Mucosa of stomach (tissue), 1 donor: Measurements from ENCODE around the gene PPARA.

Experiments
- H3K27me3 ChIP-seq: one replicate; pipeline ENCODE4 v1.7.0; 2013; ENCODE audit warnings: mild to moderate bottlenecking, low read length; ENCODE audit not compliant: control insufficient read depth, insufficient read depth
- H3K36me3 ChIP-seq: one replicate; pipeline ENCODE4 v1.7.0; 2013; ENCODE audit warnings: low read length; ENCODE audit not compliant: control insufficient read depth, insufficient read depth
- H3K4me1 ChIP-seq: one replicate; pipeline ENCODE4 v1.7.0; 2013; ENCODE audit warnings: mild to moderate bottlenecking, low read length; ENCODE audit not compliant: control insufficient read depth, insufficient read depth
- H3K4me3 ChIP-seq: one replicate; pipeline ENCODE4 v1.7.0; 2013; ENCODE audit warnings: low read length
- H3K9ac ChIP-seq: one replicate; pipeline ENCODE4 v1.7.0; 2013; ENCODE audit warnings: mild to moderate bottlenecking, low read length, moderate library complexity
- H3K9me3 ChIP-seq: one replicate; pipeline ENCODE4 v1.7.0; 2013; ENCODE audit warnings: mild to moderate bottlenecking, low read length, moderate library complexity; ENCODE audit not compliant: control insufficient read depth
- donor health status: Pancreatic carcinoma.

The PPARA gene

GRCh38 chr22:46272196-46272595 lies 121.9 kb downstream of the PPARA start:
- Histone ChIP-seq H3K9ac (no peak overlapping the region), H3K27me3 (no peaks in the 10 kb centered on the region), H3K4me3 (no peak overlapping the region), H3K9me3 (no peaks in the 10 kb centered on the region), H3K36me3 (peaks cover 13% of the 10 kb centered on the region), H3K4me1 (peaks cover 10% of the 10 kb centered on the region)

- peaks cover 10% of the 10 kb centered on the region for H3K4me1 ChIP-seq
- H3K27me3 ChIP-seq, result no peaks in the 10 kb centered on the region
- no peaks in the 10 kb centered on the region for H3K9me3 ChIP-seq
- H3K4me3 ChIP-seq, result no peak overlapping the region
- no peak overlapping the region for H3K9ac ChIP-seq
- peaks cover 13% of the 10 kb centered on the region for H3K36me3 ChIP-seq
Observed at GRCh38 chr22:46272762-46273431, 122.6 kb downstream of the PPARA start.

- H3K9ac ChIP-seq, result no peak overlapping the region
Observed at GRCh38 chr22:46273432-46274148, 123.3 kb downstream of the PPARA start.

GRCh38 chr22:46274381-46274780 lies 124.1 kb downstream of the PPARA start:
- Histone ChIP-seq H3K36me3 (peaks cover 18% of the 10 kb centered on the region), H3K27me3 (no peaks in the 10 kb centered on the region), H3K4me1 (peaks cover 4% of the 10 kb centered on the region), H3K9ac (no peak overlapping the region), H3K4me3 (no peak overlapping the region), H3K9me3 (no peaks in the 10 kb centered on the region)

More at GRCh38 chr22:46273432-46274148, 123.3 kb downstream of the PPARA start:
- H3K27me3 ChIP-seq, result no peaks in the 10 kb centered on the region
- H3K9me3 ChIP-seq, result no peaks in the 10 kb centered on the region
- no peak overlapping the region for H3K4me3 ChIP-seq
- H3K4me1 ChIP-seq, result peaks cover 10% of the 10 kb centered on the region
- H3K36me3 ChIP-seq, result peaks cover 13% of the 10 kb centered on the region

- H3K27me3 ChIP-seq, result no peaks in the 10 kb centered on the region
- H3K4me1 ChIP-seq, result no peaks in the 10 kb centered on the region
- H3K9me3 ChIP-seq, result no peaks in the 10 kb centered on the region
- no peak overlapping the region for H3K4me3 ChIP-seq
- peaks cover 23% of the 10 kb centered on the region for H3K36me3 ChIP-seq
- no peak overlapping the region for H3K9ac ChIP-seq
Observed at GRCh38 chr22:46275455-46276122, 125.3 kb downstream of the PPARA start.

- no peak overlapping the region for H3K4me3 ChIP-seq
- no peaks in the 10 kb centered on the region for H3K9me3 ChIP-seq
- H3K36me3 ChIP-seq, result peaks cover 23% of the 10 kb centered on the region
- H3K9ac ChIP-seq, result no peak overlapping the region
- no peaks in the 10 kb centered on the region for H3K27me3 ChIP-seq
- H3K4me1 ChIP-seq, result no peaks in the 10 kb centered on the region
Observed at GRCh38 chr22:46276563-46276962, 126.2 kb downstream of the PPARA start.

- no peaks in the 10 kb centered on the region for H3K9me3 ChIP-seq
- H3K27me3 ChIP-seq, result no peaks in the 10 kb centered on the region
- H3K4me3 ChIP-seq, result no peak overlapping the region
- no peaks in the 10 kb centered on the region for H3K4me1 ChIP-seq
- peaks cover 10% of the 10 kb centered on the region for H3K36me3 ChIP-seq
- H3K9ac ChIP-seq, result no peak overlapping the region
Observed at GRCh38 chr22:46278656-46279645, 128.6 kb downstream of the PPARA start.

GRCh38 chr22:46280063-46280817 lies 129.9 kb downstream of the PPARA start:
- Histone ChIP-seq H3K4me3 (no peak overlapping the region), H3K4me1 (no peaks in the 10 kb centered on the region), H3K27me3 (no peaks in the 10 kb centered on the region), H3K9me3 (no peaks in the 10 kb centered on the region), H3K36me3 (peaks cover 10% of the 10 kb centered on the region), H3K9ac (no peak overlapping the region)

- Histone ChIP-seq H3K4me3 (no peak overlapping the region), H3K9ac (no peak overlapping the region), H3K9me3 (no peaks in the 10 kb centered on the region), H3K36me3 (peaks cover 10% of the 10 kb centered on the region), H3K27me3 (no peaks in the 10 kb centered on the region), H3K4me1 (no peaks in the 10 kb centered on the region)
Observed at GRCh38 chr22:46280999-46281623, 130.8 kb downstream of the PPARA start.

- H3K9me3 ChIP-seq, result no peaks in the 10 kb centered on the region
- H3K36me3 ChIP-seq, result peaks cover 10% of the 10 kb centered on the region
- no peak overlapping the region for H3K9ac ChIP-seq
- no peaks in the 10 kb centered on the region for H3K4me1 ChIP-seq
- H3K4me3 ChIP-seq, result no peak overlapping the region
- no peaks in the 10 kb centered on the region for H3K27me3 ChIP-seq
Observed at GRCh38 chr22:46281866-46282678, 131.7 kb downstream of the PPARA start.
